Stimulated activated CD8-positive, alpha-beta memory T cell treated with anti-CD3 and anti-CD28 coated beads, Interleukin-15, amount 100 ng/mL, for 1 hour (primary cell): Measurements from ENCODE around the gene PHGDH.
"Not testable (repeated sequence)": the region's sequence is repeated elsewhere in the genome, so short reads cannot be mapped to it uniquely, and the experiment has no call there.

Source experiments
- DNase-seq: peaks from one replicate; pipeline ENCODE4 v3.0.0-alpha.2; 2020; ENCODE audit warnings: low read depth

PHGDH gene

DNA sequence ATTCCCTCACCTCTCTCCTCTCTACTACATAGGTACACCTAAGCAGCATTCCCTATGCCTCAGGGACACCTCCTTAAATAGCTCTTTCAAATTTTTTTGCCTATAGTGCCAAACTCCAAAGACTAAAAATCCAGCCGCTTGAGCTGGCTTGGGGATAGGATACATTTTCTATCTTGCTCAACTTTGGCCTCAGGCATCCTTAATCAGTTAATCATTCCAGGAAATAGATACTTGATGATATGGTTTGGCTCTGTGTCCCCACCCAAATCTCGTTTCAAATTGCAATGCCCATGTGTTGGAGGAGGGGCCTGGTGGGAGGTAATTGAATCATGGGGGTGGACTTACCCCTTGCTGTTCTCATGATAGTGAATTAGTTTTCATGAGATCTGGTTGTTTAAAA, 11.4 kb upstream of the PHGDH start:
- DNase-seq, result no peak

- DNase-seq, result no peak
Observed at GRCh38 chr1:119701659-119702058, 10.1 kb upstream of the PHGDH start.

GRCh38 chr1:119702384-119702783, 9.3 kb upstream of the PHGDH start:
- no peak for DNase-seq

DNA sequence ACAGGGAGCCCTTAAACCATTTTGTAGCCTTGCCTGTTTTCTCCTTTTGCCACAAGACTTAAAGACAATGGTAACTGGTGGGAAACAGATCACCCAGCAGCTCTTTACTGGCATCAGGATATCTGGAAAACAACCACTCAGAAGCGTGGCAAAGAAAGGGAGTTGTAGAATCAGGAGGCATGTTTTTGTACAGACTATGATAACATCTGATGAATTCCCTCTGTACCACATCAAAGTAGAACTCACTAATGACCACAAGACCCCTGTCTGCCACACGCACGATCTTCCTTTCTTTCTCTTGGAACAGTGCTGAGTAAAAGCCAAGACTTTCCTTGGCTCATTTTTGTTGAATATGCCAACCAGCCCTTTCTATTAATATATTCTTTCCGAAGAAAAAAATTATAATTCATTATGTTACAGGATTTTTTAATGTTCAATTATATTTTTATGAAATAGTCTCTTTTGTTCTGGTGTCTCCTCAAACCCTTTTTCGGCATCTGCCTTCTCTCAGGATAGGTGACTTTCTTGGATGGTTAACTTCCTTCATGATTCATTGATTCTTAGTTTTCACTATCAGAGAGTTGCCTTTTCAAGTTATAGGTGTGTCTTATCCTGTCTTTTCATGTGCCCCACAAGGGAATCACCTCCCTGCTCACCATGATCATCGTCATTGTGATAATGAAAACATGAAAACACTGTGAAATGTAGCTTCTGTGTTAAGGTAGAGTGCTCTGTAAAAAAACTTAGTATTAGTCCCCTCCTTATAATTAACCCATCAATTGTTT, 7.9 kb upstream of the PHGDH start:
- DNase-seq, result no peak

- DNase-seq, result not testable (repeated sequence)
Observed at GRCh38 chr1:119706599-119706998, 5.1 kb upstream of the PHGDH start.

DNA sequence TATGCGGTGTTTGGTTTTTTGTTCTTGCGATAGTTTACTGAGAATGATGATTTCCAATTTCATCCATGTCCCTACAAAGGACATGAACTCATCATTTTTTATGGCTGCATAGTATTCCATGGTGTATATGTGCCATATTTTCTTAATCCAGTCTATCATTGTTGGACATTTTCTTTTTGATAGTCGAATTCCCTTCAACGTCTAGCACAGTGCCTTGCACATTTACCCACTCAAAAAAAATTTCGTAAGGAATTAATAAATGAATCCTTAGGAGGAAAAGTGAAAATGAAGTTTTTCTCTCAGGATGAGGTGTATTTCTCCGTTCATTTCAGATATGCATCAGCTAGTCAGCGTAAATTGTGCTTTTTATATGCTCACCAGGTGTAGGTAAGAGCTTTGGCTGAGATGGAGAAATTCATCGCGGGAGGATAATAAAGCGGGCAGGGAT, 354 bp upstream of the PHGDH start:
- DNase-seq, result not testable (repeated sequence)

DNA sequence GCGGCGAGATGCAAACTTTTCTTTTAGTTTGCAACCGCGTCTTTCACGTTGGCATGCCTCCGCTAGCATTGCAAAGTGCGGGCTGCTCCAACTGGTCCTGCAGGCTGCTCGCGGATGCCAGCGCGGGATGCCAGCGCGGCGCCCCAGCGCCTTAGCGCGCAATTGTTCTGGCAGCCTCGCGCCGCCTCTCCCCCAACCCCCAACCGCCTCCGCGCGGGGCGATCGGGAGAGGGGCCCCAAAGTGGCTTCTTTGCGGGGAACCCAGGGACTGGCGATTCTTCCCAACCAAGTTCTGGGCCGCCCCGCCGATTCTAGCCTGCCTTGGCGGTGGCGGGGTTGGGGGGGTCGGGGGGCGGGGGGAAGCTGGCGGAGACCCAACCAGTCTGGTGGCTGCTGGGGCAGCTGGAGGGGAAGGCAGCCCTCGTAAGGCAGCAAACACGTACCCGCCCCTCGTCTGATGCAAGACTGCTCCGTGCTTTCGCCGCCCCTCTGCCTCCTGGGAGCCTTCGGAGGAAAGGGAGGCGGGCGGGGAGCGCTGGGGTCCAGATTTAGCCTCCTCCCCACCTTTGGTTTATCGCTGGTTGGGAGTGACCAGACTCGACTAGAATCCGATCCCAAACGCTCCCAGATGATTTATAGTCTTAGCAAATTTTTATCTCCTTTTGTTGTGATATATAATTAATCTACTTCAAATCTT, 756 bp downstream of the PHGDH start:
- DNase-seq, result no peak

DNA sequence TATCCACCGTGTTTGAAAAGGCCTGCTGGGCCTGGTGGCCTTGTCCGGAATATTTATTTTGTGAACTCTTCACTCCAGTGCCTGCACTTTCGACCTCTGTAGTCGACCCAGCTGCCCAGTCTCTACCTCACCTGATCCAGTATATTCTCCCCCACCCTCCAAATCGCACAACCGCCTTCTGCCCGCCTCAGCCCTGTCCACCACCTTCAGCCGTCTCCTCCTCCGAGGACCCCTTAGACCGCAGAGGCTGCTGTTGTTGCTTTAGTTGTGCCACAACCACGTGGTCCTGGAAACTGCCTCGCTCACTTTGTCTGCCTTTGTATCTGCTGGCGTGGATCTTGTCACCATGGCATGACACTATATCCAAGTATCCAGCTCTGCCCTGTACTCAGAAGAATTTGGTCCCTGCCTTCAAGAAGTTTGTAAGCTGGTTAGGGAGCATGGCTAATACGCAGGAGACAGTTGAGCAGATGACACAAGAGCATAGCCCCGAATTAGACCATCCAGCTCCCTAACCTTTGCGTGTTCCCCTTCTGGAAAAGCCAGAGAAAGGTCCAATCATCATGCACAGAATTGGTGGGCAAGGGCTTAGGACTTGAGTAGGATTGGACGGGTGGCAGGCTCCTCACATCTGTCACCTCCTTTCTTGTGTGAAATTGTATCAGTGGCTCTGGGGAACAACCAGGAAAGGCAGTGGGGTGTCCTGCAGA, 1.5 kb downstream of the PHGDH start:
- DNase-seq, result no peak

GRCh38 chr1:119713749-119714456, 2.2 kb downstream of the PHGDH start:
- DNase-seq, result no peak

DNA sequence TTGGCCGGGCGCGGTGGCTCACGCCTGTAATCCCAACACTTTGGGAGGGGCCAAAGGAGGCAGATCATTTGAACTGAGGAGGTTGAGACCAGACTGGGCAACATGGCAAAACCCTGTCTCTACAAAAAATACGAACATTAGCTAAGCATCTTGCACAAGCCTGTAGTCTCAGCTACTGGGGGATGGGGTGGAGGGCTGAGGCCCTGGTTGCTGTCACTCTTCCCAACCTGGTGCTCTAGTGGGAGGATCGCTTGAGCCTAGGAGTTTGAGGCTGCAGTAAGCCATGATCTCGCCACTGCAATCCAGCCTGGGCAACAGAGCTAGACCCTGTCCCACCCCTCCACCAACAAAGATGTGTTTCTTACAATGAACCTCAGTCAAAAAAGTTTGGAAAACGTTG, 2.8 kb downstream of the PHGDH start:
- no peak for DNase-seq

DNA sequence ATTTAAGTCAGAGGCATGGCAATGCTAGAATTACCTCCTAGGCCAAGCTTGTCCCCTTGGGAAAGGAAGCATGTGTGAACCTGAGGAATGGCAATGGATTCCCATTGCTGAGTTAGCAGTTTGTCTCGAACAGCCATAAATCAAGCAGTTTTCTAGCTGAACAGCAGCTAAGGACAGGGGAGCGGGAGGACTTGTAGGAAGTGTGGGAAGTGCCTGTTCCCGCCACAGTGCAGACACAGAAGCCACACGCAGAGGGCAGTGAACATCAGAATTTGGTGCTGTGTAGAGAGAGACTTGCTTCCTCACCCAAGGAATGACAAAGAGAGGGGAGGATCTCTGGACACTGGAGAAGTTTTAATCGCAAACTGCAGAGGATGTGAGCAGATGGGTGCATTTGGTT, 3.8 kb downstream of the PHGDH start:
- DNase-seq, result no peak

DNA sequence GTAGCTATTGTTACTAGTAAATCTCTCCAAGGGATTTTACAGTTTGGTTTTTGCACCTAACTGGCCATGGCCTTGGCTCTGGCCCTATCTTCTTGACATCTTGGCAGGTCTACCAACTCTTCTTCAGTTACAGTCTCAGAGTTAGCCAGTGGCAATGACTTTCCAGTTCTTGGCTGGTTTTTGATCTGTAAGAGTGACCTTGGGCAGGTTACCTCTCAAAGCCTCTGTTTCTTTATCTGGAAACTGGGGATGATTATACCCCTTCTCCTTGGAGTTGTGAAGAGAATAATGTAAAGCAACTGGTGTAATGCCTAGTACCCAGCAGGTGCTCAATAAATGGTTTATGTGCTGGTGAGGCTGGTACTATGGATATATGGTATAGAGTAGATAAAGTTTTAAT, 6.7 kb downstream of the PHGDH start:
- no peak for DNase-seq

DNA sequence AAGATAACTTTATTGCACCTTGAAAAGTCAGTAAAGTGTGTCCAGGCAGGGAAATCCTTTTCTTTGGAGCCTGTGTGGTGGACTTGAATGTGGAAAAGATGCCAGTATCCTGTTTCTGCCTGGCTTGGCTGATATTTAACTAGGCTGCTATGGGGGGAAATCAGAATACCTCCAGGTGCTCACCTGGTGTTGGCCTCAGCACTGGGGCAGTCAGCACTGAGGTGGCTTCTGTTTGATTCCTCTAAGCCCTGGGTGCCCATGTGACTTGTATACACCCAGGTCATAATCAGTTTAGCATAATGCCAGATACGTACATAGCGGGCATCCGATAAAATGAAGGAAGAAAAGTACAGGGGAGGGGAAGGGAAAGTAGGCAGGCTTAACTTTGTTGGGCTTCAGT, 7.2 kb downstream of the PHGDH start:
- no peak for DNase-seq

GRCh38 chr1:119720866-119721440, 9.2 kb downstream of the PHGDH start:
- no peak for DNase-seq

DNA sequence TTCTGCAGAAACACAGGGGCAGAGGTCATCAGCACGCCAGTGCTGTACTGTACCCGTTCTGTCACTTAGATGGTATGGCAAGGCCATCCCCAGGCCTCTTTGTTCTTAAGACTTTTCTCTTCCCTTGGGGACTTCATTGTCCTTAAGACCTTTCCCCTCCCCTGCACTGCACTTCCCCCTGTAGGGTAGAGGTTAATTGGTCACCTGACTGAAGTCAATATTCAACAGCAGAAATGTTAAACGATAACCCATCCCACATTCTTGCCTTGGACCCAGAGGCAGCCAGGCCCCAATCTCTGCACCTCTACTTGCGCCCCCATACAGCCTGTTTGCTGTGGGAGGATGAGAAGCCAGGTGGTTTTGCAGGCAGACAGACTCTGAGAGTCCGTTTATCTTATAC, 10.2 kb downstream of the PHGDH start:
- DNase-seq, result no peak

DNA sequence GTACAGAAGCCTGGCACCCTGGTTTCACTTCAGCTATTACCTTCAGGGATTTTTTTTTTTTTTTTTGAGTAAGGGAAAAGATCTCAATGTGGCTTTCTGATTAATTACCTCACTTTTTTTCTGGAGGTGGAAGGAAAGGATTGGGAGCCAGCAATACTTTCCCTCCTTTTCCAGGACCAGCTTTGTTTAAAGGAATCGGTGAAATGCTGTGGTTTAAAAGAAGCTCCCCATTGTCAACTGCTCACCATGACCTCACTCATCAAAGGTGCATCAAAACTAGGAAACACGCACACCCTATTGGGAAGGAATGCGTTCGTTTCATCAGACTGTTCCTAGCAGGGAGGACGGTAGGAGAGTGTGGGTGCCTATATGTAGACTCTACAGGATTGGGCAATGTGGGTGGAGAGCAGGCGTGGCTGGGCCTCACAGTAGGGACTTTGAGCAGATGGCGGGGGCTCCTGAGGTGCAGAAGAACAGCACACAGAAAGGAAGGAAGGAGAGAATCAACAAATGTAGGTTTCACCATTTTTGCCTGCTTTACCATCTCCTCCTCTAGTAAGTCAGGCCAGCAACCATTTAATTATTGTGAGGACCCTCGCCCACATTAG, 13.0 kb downstream of the PHGDH start:
- DNase-seq, result no peak

DNA sequence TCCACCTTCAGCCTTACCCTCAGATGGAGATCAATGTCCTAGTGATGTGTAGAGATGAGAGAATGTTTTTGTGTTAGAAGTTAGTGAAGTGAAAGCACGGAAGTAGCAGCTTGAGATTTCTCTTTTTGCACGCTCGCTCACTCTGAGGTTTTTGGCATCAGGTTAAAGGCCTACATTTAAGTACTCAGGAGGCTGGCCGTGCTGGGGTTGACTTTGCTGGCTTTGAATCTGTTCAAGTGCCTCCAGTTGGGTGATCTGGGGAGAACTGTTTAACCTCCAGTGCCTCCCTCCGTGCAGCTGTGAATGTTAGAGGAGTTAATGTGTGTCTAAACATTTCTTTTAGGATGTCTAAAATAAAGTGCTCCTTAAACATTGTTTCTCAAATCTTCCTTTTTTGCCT, 13.9 kb downstream of the PHGDH start:
- no peak for DNase-seq

DNA sequence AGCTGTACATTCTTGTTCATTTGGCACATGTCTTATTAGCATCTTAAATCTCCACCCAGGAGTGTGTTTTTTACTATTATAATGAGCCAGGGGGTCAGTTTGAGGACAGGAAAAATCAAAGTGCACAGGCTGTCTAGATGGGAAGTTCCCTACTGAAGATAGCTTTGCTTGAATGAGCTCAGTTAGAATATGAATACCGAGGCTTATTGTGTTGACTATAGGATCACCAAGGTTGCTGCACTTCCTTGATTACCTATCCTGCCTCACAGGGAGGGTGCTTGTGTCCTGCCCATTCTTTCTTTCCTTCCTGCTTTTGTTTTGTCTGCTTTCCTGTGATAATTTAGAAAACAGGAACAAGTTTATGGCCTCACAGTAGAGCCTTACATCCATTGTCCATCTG, 16.3 kb downstream of the PHGDH start:
- DNase-seq, result no peak

- no peak for DNase-seq
Observed at GRCh38 chr1:119729044-119729443, 17.3 kb downstream of the PHGDH start.

GRCh38 chr1:119731060-119731459, 19.3 kb downstream of the PHGDH start:
- DNase-seq, result no peak

DNA sequence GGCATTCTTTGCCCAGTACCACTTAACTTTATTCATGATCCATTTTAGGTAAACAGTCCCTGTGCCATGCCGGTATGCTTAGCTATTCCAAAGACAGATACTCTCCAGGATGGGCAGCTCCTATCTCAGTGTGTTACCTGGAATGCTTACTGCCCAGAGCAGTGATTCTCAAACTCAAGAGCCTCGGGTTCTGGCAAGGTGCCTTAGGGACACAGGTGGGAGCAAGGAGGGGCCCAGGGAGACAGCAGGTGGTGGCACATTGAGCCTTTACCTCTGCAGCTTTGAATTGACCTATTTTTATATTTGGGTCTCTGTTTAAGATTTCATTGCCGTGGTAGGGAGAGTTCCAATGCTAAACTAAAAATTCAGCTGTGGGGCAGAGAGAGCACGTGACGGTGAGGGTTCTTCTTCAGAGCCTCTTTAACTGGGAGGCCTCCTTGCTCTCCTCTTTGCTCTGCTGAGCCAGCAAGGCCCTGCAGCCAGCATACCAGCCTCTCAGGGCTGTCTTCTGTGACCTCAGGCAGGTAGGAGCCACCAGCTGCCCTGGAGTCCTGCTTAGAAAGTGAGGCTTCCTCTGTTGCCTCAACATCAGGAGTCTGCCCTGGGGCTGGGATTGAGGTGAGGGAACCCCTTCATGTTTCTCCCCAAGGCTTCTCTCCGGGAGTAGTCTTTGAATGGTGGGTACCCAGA, 20.2 kb downstream of the PHGDH start:
- no peak for DNase-seq
